Measurements from ENCODE around the gene HECW1.

The HECW1 gene

DNA sequence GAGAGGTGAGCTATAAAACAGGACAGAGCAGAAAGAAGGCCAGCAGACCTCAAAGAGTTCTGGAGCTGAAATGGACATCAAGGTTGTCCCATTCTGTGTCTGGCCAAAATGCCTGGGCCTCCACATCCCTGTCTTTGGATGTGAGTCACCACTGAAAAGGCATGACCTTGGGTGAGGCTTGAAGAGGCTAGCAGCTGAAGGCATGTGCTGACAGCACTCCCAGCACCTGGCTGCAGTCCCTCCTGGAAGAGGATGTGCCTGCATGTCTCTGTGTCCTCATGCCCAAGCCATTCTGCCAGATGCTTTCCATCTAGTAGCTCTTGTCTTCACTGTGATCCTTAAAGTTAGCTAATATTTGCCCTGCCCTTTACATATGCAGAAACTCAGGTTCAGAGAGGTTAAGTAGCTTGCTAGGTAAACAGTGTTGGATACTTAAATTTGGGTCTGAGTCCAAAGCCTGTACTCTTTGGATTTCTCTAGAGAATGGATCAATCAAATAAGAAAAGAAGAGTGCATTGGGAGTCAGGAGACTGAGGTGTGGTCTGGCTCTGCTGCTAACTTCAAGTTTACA is 35.8 kb downstream of the HECW1 start:
- DNase-seq (ENCODE audit: low read depth) = no peak

DNA sequence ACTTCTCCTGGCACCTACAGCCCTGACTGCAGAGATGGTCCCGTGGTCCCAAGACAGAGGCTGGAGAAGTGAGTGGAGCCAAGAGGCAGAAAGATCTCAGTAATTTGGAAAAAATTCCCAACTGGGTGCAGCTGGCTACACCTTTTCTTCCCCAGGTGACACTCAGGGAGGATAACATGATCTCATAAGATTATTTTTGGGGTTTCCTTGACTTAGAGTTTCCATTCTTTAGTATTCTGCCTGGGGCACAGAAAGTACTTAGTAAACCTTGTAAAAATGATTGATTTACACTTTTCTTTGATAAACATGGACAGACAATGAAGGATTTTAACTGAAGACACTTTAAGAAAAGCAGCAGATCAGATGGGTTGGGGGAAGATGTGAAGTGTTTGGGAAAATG is 38.6 kb downstream of the HECW1 start:
- DNase-seq (ENCODE audit: low read depth) = no peak

DNA sequence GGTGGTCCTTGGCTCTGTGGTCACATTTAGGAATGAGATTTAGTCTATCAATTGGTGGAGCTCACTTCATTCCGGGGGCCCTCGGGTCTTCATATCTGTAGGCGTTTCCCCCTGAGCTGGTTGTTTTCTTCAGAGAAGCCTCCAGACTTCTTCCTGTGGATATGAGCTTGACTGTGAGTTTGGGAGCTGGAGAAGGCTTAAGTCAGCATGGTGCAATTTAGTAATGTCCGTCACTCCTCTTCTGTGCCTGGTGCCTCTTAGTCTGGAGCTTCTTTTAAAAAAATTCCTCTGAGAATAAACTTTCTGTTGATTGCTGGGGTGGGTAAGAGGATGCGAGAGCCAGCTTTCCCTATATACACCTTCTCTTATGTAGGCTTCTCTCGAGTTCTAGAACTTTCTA is 40.2 kb downstream of the HECW1 start:
- DNase-seq (ENCODE audit: low read depth) = no peak

DNA sequence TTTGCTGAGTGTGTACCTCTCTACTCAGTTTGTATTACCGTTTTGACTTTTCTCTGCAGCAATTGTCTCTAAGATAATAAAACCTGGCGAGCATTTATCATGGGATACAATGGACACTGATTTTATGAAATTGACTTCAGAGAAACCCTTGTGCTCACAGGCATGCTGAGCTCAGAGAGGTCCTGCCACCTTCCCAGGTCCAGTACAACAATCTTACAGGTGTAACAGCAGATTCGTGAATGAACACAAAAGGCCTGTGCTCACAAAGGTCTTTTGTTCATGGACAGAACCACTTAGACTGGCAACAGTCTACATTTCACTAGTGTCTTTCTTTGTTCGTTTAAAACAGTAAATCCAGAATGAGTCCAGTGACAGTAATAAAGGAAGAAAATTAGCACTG is 43.2 kb downstream of the HECW1 start:
- no peak for DNase-seq (ENCODE audit: low read depth)

DNA sequence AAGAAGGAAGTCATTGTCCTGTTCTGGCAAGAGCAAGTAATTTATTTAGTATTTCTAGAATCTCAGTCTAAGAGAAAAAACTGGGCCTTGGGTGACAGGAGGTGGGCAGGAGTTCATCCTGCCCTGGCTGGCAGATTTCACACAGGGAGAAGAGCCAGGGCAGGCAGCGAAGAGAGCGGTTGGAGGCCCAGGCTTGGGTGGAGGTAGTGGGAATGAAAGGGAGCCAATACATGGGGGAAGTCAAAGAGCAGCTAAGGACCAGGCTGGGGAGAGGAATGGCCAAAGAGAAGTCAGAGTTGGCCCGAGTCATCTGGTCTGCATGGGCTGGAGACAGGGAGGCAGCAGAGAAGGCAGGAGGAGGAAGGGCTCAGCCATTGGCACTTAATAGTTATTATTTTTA is 51.4 kb downstream of the HECW1 start:
- DNase-seq (ENCODE audit: low read depth) = no peak

DNA sequence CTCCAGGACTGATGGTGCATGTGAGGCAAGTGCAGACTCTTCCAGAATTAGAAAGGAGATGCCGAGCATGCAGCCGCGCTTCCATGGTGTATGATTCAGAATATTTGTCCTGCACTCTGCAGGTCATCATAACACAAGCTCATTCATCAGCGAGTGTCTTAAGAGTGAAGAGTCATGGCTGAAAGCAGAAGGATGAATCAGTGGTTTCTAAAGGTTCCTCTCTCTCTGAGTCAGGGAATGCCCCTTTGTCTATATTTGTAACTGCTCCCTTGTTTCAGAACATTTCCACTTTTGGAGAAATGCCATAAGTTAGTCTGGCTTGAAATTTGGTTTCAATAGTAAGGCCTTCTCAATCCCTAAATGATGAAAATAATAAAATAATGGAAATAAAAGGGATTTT is 52.3 kb downstream of the HECW1 start:
- DNase-seq (ENCODE audit: low read depth) = no peak

DNA sequence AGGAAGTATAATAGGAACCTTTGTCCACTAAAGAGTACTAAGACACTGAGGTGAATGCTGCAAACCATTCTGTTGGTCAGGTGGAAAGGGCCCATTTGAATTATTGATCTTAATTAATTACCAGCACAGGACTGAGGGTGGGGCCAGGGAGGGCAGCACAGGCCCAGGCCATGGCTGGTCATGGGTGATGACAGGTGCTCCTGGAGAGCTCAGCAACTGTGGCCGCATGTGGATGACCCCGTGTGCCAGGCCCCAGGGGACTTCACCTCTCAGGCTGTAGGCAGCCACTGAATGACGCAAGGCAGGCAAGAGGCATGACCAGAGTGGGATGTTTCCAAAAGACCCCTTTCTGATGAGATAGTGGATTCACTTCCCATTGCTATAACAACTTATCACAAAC is 54.2 kb downstream of the HECW1 start:
- no peak for DNase-seq (ENCODE audit: low read depth)

DNA sequence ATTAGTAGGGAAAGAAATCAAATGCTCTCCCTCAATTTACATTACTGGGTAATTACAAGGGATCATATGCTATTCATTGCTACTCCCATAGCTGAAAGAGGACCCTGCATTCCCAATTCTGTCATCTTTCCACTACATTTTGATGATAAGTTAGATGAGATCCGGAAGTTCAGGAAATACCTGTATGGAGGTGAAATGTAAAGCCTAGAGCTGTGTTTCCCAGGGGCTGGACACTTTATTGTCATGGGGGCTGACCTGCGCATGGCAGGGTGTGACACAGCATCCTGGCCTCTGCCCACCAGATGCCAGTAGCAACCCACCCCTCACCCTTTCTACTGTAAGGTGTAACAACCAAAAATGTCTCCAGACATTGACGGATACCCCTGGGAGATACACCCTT is 56.6 kb downstream of the HECW1 start:
- no peak for DNase-seq (ENCODE audit: low read depth)

DNA sequence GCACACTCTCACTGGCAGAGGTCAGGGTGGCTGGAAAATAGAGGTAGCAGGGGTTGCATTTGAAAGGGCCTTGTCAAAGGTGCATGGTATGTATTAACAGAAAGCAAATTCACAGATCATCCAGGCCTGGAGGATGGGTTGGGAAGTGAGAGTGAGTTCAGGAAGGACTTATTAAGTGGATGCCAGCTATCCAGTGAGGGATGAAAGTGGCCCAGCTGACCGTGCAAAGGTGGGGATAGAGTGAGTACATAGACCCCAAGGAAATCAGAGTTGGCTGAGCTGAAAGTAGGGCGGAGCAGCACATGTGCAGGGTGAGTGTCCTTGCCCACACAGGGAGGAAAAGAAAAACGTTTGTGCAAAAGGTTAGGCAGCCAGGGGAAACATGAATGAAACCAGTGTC is 58.1 kb downstream of the HECW1 start:
- DNase-seq (ENCODE audit: low read depth) = no peak

DNA sequence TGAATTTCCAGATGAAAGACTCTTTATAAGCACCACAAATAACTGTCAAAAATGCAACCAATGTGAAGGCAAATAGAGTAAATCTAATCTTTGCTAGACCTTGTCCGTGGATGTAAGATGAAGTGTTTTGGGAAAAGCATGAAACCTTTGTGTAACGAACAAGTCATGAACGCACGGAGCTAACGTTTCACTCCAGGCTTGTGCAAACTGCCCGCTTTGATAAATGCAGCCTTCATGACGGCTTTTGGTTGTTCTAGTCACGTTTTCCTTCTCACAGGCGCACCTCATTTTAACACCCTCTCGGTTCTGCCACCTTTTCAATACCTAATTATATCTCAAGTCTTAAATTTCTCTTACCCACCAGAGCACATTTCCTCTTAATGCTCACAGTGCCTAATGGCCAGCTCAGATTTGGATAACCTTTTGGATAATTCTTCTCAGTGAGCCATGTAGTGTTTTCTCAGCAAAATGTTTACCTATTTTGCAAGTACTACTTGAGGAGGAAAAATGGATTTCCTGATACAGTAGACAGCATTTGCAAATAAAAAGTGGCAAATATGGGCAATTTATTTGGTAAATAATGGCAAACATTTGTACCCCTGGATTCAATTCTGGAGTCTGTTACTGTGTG is 63.2 kb downstream of the HECW1 start:
- DNase-seq (ENCODE audit: low read depth) = no peak

DNA sequence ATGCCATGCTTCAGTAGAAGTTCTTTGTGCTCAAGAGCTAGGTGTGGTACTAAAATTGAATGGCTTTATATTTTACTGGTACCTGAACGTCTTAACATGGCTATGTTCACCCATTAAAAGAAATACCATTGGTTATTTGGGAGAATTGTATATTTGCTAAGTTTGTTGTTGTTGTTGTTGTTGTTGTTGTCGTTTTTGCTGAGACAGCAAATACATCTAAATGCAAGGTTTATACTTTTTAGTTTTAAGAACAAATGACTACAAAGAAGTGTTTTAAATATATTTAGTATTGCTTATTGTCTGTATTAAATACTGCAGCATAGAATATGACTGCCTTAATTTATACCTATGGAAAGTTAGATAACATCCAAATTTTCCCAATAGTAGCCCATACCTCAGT is 66.9 kb downstream of the HECW1 start:
- DNase-seq (ENCODE audit: low read depth) = no peak

DNA sequence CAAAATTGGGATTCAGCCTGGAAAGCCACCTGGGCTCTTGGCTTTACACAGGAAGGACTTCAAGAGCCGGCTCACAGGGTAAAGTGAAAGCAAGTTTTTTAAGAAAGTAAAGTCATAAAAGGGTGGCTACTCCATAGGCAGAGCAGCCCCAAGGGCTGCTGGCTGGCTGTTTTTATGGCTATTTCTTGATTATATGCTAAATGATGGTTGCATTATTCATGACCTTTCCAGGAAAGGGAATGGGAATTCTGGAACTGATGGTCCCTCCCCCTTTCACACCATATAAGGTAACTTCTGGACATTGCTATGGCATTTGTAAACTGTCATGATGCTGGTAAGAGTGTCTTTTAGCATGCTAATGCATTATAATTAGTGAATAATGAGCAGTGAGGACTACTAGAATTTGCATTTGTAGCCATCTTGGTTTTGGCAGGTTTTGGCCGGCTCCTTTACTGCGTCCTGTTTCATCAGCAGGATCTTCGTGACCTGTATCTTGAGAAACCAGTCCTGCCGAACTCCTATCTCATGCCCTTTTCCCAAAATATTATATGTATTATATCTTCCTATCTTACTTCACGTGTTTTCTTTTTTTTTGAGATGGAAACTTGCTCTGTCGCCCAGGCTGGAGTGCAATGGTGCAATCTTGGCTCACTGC is 80.5 kb downstream of the HECW1 start:
- no peak for DNase-seq (ENCODE audit: low read depth)

DNA sequence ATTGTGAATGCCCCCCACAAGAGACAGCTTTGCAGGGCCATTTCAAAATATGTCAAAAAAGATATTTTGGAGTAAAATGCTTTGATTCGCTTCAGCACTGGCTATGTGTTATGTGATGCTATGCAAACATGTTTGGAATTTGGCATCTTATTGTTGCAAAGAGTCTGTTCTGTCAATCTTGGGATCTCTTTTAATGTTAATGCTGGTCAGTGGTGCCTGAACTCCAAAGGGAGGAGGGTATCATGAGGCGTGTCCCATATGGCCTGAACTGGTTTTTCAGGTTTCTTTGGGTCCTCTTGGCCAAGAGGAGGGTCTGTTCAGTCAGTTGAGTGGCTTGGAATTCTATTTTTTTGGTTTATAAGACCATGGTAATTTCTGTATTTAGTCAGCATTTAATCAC is 81.4 kb downstream of the HECW1 start:
- DNase-seq (ENCODE audit: low read depth) = no peak

DNA sequence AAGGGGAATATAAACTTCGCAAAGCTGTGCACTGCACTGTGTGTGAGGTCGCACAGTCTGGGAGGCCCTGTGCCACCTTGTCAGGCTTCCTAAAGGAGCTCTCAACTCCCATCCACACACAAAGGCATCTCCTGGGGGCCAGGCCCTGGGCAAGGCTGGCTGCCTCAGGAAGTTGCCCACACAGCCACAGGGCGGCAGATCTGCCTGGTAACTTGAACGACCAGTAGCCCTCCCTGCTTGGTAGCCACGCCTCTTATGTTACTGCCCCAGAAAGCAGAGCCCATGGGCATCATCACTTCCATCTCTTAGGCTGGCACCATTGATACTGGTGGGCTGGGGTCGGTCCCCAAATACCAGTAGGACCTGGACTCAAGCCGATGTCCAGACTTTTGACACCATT is 82.8 kb downstream of the HECW1 start:
- no peak for DNase-seq (ENCODE audit: low read depth)

DNA sequence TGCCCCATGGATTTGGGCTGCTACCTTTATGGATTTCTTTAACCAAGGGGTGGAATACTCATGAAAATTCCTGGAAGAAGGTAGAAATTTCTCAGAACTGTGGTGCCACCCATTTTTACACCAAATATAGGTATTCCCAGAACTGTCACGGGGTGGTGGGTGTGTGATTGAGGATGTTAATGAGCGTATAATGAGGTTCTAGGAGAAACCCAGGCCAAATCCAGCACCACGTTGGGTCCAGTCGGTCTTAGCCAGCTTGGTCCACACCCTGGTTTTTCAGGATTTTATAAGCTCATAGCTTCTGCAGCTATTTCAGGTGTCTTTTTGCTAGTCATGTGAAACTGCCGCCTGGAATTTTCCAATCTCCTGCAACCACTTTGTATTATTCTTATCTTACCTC is 83.3 kb downstream of the HECW1 start:
- no peak for DNase-seq (ENCODE audit: low read depth)

DNA sequence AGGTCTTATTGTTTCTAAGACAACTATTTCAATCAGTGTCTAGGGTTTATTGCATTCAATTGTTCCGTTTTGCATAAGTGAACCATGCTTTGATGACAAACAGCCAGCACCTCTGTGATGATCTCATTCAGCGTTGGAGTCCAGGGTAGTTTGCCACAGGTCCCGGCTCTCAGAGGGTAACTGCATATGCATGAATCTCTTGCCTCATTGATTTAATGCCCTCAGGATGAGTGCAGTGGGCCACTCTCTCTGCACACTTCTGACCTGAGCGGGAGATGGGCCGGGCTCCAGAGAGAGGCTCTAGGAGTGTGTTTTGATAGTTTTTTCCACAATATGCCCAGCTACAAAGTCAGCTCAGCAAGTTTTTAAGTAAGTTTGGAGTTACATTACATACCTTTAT is 83.9 kb downstream of the HECW1 start:
- DNase-seq (ENCODE audit: low read depth) = no peak

DNA sequence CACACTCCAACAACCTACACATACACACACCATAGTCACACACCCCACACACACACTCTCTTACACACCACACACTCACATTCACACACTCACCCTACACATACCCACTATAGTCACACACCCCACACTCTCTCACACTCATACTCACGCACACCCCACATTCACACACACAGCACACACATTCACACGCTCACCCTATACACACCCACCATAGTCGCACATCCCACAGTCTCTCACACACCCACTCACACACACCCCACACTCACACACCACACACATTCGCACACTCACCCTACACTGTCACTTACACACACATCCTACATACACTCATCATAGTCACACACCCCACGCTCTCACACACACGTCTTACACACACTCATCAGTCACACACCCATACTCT is 85.6 kb downstream of the HECW1 start:
- DNase-seq (ENCODE audit: low read depth) = no peak

DNA sequence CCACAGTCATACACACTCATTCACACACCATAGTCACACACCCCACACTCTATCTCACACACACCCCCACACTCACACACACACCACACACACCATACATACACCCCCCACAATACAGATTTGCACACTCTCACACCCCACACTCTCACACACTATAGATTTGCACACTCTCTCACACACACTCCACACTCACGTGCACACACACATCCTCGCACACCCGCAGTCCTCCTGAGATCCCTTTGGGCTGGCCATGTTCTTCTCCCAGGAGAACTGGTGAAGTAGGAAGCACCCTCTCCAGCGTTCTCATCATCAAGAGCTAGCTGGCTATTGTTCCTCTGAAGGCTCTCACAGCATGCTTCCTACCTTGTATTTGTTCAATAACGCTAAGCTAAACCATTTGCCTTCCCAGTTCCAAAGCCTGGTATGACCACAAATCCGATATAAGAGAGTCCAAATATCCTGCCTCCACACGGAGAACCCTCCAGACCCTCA is 86.2 kb downstream of the HECW1 start:
- no peak for DNase-seq (ENCODE audit: low read depth)

DNA sequence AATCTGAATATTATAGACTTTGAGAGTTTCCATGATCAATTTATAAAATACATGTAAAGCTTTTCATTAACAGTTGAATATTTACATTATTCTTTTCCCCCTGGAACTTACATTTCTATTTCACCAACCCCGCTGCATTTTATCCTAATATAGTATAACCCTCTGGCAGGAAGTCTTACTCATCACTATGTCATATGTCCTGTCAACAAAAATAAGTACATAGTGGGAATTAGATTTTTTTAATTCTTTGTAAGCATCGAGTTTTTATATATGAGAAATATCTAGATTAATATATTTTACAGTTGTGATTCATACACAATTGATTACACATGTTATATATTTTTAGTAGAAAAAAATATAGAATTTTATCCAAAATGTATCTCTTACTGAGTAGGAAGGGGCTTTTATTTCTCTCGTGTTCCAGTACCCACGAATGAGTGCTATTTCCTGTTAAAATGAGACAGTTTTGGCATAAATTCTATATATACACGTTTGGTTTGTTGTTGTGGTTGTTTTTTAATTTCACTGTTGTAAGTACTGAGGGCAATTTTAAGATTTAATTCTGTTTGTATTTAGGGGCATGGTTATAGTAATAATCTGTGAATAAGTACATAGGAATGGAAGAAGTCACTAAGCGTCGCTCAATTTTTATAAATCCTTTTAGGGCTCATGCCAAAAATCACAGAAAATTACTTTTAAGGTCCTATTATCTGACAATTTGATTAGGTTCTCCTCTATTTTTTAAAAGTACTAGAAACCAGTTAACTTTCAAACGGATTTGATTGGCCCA is 87.1 kb downstream of the HECW1 start:
- no peak for DNase-seq (ENCODE audit: low read depth)

DNA sequence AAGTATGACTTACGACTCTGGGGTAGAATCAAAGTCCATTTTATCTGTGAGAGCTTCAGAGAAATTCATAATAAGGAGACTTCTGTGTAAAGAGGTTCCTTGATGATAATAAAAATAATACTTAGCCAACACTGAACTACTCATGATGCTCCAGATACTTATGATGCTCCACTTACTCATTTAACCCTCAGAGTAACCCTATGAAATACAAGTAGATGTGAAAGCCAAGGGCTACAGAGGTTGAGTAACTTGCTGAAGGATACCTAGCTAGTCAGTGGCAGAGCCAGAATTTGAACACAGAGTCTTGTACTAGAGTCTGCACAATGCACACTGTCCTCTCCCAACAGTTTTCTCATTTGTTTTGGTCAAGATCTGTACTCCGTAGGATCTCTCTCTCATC is 89.5 kb downstream of the HECW1 start:
- DNase-seq (ENCODE audit: low read depth) = no peak

DNA sequence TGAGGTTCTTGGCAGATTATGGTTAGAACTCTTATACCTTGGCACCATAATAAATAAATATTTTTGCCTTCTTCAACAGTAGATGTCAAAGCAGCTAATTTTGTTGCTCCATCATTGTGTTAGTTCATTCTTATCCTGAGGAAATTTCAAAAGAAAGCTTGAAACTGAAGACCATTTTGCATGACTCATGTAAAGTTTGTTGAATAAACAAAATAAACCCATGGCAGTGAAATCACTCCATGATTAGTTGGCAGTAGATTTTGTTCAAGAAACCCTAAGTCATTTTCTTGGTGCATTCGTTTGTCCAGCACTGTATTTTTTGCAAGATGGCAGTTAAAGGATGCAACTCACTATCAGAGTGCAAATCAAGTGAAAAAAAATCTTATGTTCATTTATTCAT is 91.6 kb downstream of the HECW1 start:
- no peak for DNase-seq (ENCODE audit: low read depth)

DNA sequence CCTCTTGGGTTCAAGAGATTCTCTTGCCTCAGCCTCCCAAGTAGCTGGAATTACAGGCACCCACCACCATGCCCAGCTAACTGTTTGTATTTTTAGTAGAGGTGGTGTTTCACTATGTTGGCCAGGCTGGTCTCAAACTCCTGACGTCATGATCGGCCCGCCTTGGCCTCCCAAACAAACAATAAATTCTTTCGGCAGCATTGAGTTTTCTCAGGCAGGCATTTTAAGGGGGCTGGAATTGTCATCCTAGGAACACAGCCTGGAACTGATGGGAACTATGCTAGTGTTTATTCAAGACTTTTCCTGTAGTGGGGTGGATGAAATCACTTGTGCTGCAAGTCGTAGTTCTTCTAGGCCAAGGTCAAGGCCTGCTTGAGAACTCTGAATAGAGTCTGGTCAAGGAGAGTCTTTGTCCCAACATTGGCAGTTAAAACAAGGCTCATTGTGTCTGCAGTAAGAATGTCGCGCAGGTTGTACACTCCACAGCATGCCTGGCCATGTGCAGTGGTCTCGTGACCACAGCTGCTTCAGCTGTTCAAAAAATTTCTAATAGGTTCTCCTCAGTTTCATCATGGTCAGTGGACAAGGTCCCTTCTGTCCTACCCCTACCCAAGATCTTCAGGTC is 92.8 kb downstream of the HECW1 start:
- DNase-seq (ENCODE audit: low read depth) = no peak

DNA sequence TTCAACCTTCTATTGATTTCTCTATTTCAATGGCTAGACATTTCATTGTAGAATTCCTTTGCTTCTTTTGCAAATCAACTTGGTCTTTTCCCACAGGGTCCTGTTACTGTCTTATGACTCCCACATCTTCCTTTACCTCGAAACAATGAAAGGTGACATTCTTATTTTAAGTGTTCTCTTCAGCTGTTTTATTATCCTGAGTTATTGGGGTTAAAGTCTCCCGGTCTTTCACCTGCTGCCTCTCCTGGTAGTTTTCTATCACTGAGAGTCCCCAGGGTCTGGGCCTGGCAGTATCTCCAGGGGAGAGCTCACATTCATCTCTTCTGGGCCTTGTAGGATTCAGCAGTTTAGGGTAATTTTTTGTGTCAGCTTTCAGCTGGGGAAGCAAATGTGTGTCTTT is 95.8 kb downstream of the HECW1 start:
- DNase-seq (ENCODE audit: low read depth) = no peak

All from stimulated activated CD8-positive, alpha-beta memory T cell treated with anti-CD3 and anti-CD28 coated beads, Interleukin-12 subunit alpha, Interleukin-12 subunit beta, amount 100 ng/mL, for 4 hours (primary cell).